Osteoblast (primary cell): ENCODE data around the gene SLAMF6. TPM values are rescaled to one million over a fixed set of nuclear protein-coding genes. Genes with fewer than 3 reads are reported as not detected.
"Not testable (repeated sequence)": the region's sequence is repeated elsewhere in the genome, so short reads cannot be mapped to it uniquely, and the experiment has no call there.

Experiments
- DNase-seq: peaks from one replicate; pipeline ENCODE4 v3.0.0; 2011; ENCODE audit warnings: low spot score, mixed read lengths; ENCODE audit not compliant: insufficient read length; ENCODE audit errors: missing footprints
- H2AFZ ChIP-seq: 2 replicates; pipeline ENCODE4 v1.6.0; 2011; ENCODE audit warnings: mild to moderate bottlenecking, low read length
- H3K27ac ChIP-seq: 2 replicates; pipeline ENCODE4 v1.5.1; 2011; ENCODE audit warnings: mild to moderate bottlenecking, low read depth, low read length, moderate library complexity
- H3K27me3 ChIP-seq: 2 replicates; pipeline ENCODE4 v1.6.0; 2012; ENCODE audit warnings: mild to moderate bottlenecking, control low read depth, inconsistent platforms, low read length, moderate library complexity; ENCODE audit not compliant: insufficient read depth
- H3K36me3 ChIP-seq: 2 replicates; pipeline ENCODE4 v1.5.1; 2011; ENCODE audit warnings: mild to moderate bottlenecking, low read length, control low read depth, moderate library complexity; ENCODE audit not compliant: insufficient read depth
- H3K4me1 ChIP-seq: 2 replicates; pipeline ENCODE4 v1.5.1; 2011; ENCODE audit warnings: mild to moderate bottlenecking, low read length, control low read depth, moderate library complexity; ENCODE audit not compliant: insufficient read depth
- H3K4me2 ChIP-seq: 2 replicates; pipeline ENCODE4 v1.6.0; 2011; ENCODE audit warnings: mild to moderate bottlenecking, low read length; ENCODE audit not compliant: insufficient read depth
- H3K4me3 ChIP-seq: fragments of 200-600 bp; sonication (generic); 3 replicates; pipeline ENCODE4 v1.5.1; 2012; ENCODE audit warnings: mild to moderate bottlenecking, low read length, inconsistent platforms; ENCODE audit not compliant: insufficient read depth
- H3K79me2 ChIP-seq: 2 replicates; pipeline ENCODE4 v1.6.0; 2012; ENCODE audit warnings: mild to moderate bottlenecking, low read length, control low read depth, inconsistent platforms; ENCODE audit not compliant: insufficient read depth
- H3K9me3 ChIP-seq: 2 replicates; pipeline ENCODE4 v1.5.1; 2011; ENCODE audit warnings: low read depth, low read length, control low read depth
- H4K20me1 ChIP-seq: 2 replicates; pipeline ENCODE4 v1.6.0; 2012; ENCODE audit warnings: mild to moderate bottlenecking, low read length, control low read depth; ENCODE audit not compliant: insufficient read depth
- CTCF ChIP-seq: IDR thresholded peaks from 2 replicates; pipeline ENCODE4 v1.5.1; 2011; ENCODE audit warnings: mild to moderate bottlenecking, low read depth, low read length, moderate library complexity; ENCODE audit errors: extremely low read depth
- total RNA-seq: library from RNA; depleted of rRNA; stranded (reverse); fragments of >200 nt; gene quantifications from 2 replicates; pipeline ENCODE4 v1.2.3, GENCODE V29; 2012

The SLAMF6 gene
- total RNA-seq, 1 donor: not detected

- DNase-seq: no peak
- Histone ChIP-seq H3K4me2 (no peak overlapping the region), H4K20me1 (no peaks in the 10 kb centered on the region), H3K27me3 (no peaks in the 10 kb centered on the region), H3K36me3 (no peaks in the 10 kb centered on the region), H3K27ac (no peak overlapping the region), H2AFZ (no peak overlapping the region), H3K9me3 (no peaks in the 10 kb centered on the region), H3K79me2 (no peaks in the 10 kb centered on the region), H3K4me3 (no peak overlapping the region), H3K4me1 (no peaks in the 10 kb centered on the region)
- no peak for TF ChIP-seq CTCF
Measured at GRCh38 chr1:160519642-160520435, 3.2 kb downstream of the SLAMF6 start.

- not testable (repeated sequence) for DNase-seq, H3K79me2 ChIP-seq, H3K4me1 ChIP-seq, H3K27ac ChIP-seq, H2AFZ ChIP-seq, H3K9me3 ChIP-seq, H3K36me3 ChIP-seq, H4K20me1 ChIP-seq, H3K4me2 ChIP-seq, H3K27me3 ChIP-seq, H3K4me3 ChIP-seq
Measured at GRCh38 chr1:160517519-160517918, 5.5 kb downstream of the SLAMF6 start.

- not testable (repeated sequence) for H3K79me2 ChIP-seq, H3K4me1 ChIP-seq, H3K27me3 ChIP-seq, H3K36me3 ChIP-seq, H3K9me3 ChIP-seq, H3K4me2 ChIP-seq, H3K27ac ChIP-seq, H2AFZ ChIP-seq, DNase-seq, H3K4me3 ChIP-seq, H4K20me1 ChIP-seq
Measured at GRCh38 chr1:160515908-160516307, 7.1 kb downstream of the SLAMF6 start.

GRCh38 chr1:160504651-160505050, 18.4 kb downstream of the SLAMF6 start:
- Histone ChIP-seq H3K27me3 (no peaks in the 10 kb centered on the region), H3K36me3 (no peaks in the 10 kb centered on the region), H3K79me2 (no peaks in the 10 kb centered on the region), H3K27ac (no peak overlapping the region), H4K20me1 (no peaks in the 10 kb centered on the region), H3K4me3 (no peak overlapping the region), H3K4me1 (no peaks in the 10 kb centered on the region), H3K4me2 (no peak overlapping the region), H2AFZ (no peak overlapping the region), H3K9me3 (no peaks in the 10 kb centered on the region)
- DNase-seq: no peak
- no peak for TF ChIP-seq CTCF

GRCh38 chr1:160503087-160503486, 20.0 kb downstream of the SLAMF6 start:
- TF ChIP-seq CTCF: no peak
- Histone ChIP-seq H4K20me1 (no peaks in the 10 kb centered on the region), H3K4me2 (no peak overlapping the region), H3K4me1 (no peaks in the 10 kb centered on the region), H3K9me3 (no peaks in the 10 kb centered on the region), H2AFZ (no peak overlapping the region), H3K4me3 (no peak overlapping the region), H3K27ac (no peak overlapping the region), H3K27me3 (no peaks in the 10 kb centered on the region), H3K36me3 (no peaks in the 10 kb centered on the region), H3K79me2 (no peaks in the 10 kb centered on the region)
- DNase-seq: no peak
